GM12865 (cell line): ENCODE measurements around the gene ZSCAN9.

Experiments used
- DNase-seq: peaks from one replicate; pipeline ENCODE4 v3.0.0; 2010; ENCODE audit warnings: low read depth
- H3K4me3 ChIP-seq: 2 replicates; pipeline ENCODE4 v1.5.1; 2011; ENCODE audit warnings: mild to moderate bottlenecking, low read depth, low read length, control low read depth
- CTCF ChIP-seq: IDR thresholded peaks from 2 replicates; pipeline ENCODE4 v1.5.1; 2011; ENCODE audit warnings: low read length, control low read depth, low read depth, inconsistent platforms; ENCODE audit not compliant: insufficient read depth; ENCODE audit errors: missing control alignments

Gene ZSCAN9

GRCh38 chr6:28252009-28252975, 27.2 kb downstream of the ZSCAN9 start, which contains the start of gene ZKSCAN4:
Gene ZKSCAN4 (minus strand): TSS chr6:28252269. CDS start chr6:28251980, 289 bp downstream.
- TF ChIP-seq CTCF, result no peak
- peak; percentile 93 for DNase-seq
- peak within 1 kb of the TSS; percentile 89 for H3K4me3 ChIP-seq

GRCh38 chr6:28254121-28254519, 29.0 kb downstream of the ZSCAN9 start:
- DNase-seq, result no peak
- TF ChIP-seq CTCF, result no peak
- no peak overlapping the region for H3K4me3 ChIP-seq

- no peak overlapping the region for H3K4me3 ChIP-seq
- no peak for DNase-seq
- TF ChIP-seq CTCF, result no peak
Observed at GRCh38 chr6:28257042-28257441, 32.0 kb downstream of the ZSCAN9 start.

GRCh38 chr6:28258877-28259777, 34.1 kb downstream of the ZSCAN9 start, which contains the start of gene NKAPL:
Gene NKAPL (plus strand): TSS chr6:28259297. CDS start chr6:28259372, 75 bp downstream.
- 0 out of 2 replicates have a peak within 1 kb of the TSS, but pooled peaks have one; percentile 0 for H3K4me3 ChIP-seq
- peak; percentile 57 for DNase-seq
- TF ChIP-seq CTCF, result no peak

- no peak overlapping the region for H3K4me3 ChIP-seq
- no peak for DNase-seq
- no peak for TF ChIP-seq CTCF
Observed at GRCh38 chr6:28263922-28264321, 38.8 kb downstream of the ZSCAN9 start.

- no peak overlapping the region for H3K4me3 ChIP-seq
- DNase-seq, result no peak
- TF ChIP-seq CTCF, result no peak
Observed at GRCh38 chr6:28264834-28265401, 39.8 kb downstream of the ZSCAN9 start.
